Stimulated activated CD8-positive, alpha-beta memory T cell treated with anti-CD3 and anti-CD28 coated beads, Interleukin-15, amount 100 ng/mL, for 24 hours (primary cell): ENCODE measurements around the gene KCNK15.
"Not testable (repeated sequence)": the region's sequence is repeated elsewhere in the genome, so short reads cannot be mapped to it uniquely, and the experiment has no call there.

Experiments
- DNase-seq: peaks from one replicate; pipeline ENCODE4 v3.0.0-alpha.2; 2020; ENCODE audit warnings: low read depth

KCNK15 gene

GRCh38 chr20:44759595-44759994, 13.9 kb downstream of the KCNK15 start:
- DNase-seq, result no peak

DNA sequence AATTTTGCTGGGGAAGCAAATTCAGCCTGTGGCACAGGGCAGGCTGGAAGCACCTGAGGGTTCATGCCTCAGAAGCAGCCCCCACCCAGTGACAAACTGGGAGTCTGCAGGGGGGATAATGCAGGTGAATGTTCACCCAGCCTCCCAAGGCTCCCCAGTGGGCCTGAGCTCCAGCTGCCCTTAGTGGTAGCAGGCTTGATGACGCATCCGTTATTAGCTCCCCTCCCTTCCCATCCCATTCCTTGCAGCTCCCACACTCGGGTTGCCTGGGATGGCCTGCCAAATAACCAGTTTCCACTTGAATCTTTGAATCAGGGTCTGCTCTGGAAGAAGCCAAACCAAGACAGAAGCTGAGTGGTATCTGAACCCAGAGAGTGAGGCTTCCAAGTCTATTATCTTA, 15.8 kb downstream of the KCNK15 start:
- DNase-seq, result no peak

- DNase-seq, result no peak
These were observed 16.9 kb downstream of the KCNK15 start for GRCh38 chr20:44762466-44763140.

DNA sequence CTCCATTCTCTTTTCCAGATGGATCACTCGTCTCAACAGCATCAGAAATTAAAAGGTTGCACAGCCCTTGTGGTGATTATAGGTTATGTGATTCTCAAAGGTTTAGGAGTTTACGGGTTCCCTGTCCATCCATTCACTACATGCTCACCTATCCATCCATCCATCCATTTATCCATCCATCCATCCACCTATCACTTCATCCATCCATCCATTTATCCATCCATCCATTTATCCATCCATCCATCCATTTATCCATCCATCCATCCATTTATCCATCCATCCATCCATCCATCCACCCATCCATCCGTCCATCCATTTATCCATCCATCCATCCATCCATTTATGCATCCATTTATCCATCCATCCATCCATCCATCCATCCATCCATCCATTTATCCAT, 18.1 kb downstream of the KCNK15 start:
- not testable (repeated sequence) for DNase-seq

DNA sequence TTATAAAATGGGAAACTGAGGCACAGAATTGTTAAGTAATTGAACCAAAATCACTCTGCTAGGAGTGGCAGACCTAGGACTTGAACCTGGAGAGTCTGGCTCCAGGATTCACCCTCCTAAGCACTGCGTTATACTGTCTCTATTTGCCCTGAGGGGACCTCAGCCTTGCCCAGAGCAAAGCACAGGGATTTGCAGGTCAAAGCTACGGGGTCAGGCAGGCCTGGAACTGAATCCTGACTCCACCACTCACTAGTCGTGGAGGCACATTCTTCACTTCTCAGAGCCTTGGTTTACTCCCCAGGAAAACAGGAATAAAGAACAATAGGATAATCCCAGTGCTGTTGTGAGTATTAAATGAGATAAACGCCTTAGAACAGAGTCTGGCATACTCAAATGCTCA, 19.4 kb downstream of the KCNK15 start:
- DNase-seq, result no peak

- DNase-seq, result no peak
These were observed 20.2 kb downstream of the KCNK15 start for GRCh38 chr20:44765701-44766347.

GRCh38 chr20:44768256-44768655, 22.6 kb downstream of the KCNK15 start:
- DNase-seq, result no peak

- no peak for DNase-seq
These were observed 23.3 kb downstream of the KCNK15 start for GRCh38 chr20:44768854-44769480.

GRCh38 chr20:44769481-44769863, 23.8 kb downstream of the KCNK15 start:
- DNase-seq, result no peak

GRCh38 chr20:44770484-44771171, 25.0 kb downstream of the KCNK15 start:
- DNase-seq, result no peak

GRCh38 chr20:44771172-44771535, 25.5 kb downstream of the KCNK15 start:
- no peak for DNase-seq

GRCh38 chr20:44772636-44773035, 27.0 kb downstream of the KCNK15 start:
- no peak for DNase-seq

- no peak for DNase-seq
These were observed 27.6 kb downstream of the KCNK15 start for GRCh38 chr20:44773070-44773829.

DNA sequence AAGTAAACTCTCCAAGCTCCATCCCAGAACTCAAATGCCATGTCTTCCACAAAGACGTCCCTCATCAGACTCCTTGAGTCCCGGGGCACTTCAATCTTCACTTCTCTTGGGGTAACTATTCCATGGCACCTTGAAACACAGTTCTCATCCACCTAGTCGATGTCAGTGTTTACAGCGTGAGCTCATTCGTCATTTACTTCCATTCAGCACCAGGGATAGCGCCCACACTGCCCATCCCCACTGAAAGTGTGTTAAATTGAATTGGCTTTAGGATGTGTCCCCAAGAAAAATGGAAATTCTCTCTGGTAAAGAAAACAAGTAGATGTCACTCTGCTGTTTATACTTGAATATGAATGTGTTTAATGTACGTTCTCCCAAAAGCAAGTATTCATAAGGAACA, 31.3 kb downstream of the KCNK15 start:
- no peak for DNase-seq

DNA sequence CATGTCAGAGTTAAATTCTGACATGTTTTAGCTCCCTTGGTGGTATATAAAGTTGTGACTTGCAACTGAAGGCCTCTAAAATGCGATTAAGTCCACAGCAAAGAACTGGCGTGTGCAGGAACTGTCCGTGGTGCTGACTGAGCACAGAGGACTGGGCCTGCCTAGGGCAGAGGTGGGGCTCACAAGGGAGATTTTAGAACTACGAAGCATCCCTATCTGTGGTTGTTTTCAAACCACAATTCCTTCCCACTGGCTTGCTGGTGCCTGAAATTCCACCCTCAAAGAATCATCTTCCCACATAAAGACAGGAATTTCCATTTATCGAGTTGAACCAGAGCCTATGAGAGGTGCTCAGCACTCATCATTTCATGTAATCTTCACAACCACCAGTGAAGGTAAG, 34.6 kb downstream of the KCNK15 start:
- DNase-seq, result no peak

DNA sequence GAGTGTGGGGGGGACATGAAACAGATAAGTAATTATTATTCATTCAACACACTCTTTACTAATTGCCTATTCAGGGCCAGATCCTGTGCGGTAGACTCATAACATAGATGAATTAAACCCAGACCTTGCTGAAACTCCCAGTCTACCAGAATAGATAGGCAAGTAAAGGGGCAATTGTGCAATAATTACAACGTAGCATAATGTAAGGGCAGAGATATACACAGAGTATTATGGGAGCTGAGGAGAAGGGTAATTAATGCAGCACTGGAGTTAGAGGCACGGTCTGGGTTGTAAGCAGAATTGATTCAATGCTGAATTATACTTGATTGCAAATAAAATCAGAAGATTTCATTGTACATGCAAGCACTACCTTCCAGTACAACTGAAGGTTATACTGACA, 35.5 kb downstream of the KCNK15 start:
- DNase-seq, result no peak

DNA sequence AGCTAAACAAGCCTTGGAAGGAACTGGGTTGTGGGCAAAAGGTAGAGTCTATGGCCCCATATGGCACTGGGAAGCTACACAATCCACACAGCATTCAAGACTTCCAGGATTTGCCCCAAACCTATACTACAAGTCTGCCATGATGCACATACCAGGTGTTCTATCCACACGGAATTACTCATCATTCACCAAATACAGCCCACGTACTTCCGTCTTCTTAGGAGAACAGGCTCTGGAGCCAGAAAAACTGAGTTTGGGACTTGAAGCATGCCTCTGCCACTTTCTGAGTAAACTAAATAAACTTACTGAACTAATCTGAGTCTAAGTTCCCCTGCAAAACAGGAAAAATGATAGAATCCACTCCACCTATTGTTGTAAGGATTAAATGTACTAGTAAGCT, 36.1 kb downstream of the KCNK15 start:
- DNase-seq, result no peak

- no peak for DNase-seq
These were observed 39.0 kb downstream of the KCNK15 start for GRCh38 chr20:44784688-44785087.

DNA sequence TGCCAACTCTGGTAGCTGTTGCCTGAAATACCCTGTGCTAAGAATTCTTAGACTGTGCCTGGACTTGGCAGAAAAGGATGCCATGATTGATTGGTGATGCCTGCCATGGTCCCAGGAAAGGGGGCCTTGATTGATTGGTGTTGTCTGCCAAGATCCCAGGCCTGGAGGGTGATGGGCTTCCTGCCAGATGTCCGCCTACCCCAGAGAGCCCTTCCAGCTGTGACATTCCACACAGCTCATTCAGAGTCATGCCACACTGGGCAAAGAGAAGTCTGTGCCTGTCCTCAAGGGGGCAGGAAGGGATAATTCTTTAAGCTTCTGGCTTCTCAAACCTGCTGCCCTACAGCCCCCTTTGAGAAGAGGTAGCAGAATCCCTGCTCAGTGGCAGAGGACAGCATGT, 40.1 kb downstream of the KCNK15 start:
- no peak for DNase-seq

DNA sequence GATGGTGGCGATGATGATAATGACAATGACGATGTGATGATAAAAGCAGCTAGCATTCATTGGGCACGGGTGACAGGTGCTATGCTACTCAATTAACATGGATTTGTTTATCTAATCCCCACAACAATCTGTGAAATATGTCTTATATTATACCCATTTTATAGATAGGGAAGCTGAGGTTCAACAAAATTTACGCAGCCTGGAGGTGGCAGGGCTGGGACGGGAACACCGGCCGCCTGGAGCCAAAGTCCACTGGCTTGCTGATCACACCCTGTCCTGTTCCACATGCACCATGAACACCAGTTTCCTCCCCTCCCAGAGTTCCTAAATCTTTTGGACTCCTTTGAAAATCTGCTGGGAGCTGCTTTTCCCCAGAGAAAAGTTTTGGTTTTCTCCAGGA, 41.6 kb downstream of the KCNK15 start:
- DNase-seq, result no peak

DNA sequence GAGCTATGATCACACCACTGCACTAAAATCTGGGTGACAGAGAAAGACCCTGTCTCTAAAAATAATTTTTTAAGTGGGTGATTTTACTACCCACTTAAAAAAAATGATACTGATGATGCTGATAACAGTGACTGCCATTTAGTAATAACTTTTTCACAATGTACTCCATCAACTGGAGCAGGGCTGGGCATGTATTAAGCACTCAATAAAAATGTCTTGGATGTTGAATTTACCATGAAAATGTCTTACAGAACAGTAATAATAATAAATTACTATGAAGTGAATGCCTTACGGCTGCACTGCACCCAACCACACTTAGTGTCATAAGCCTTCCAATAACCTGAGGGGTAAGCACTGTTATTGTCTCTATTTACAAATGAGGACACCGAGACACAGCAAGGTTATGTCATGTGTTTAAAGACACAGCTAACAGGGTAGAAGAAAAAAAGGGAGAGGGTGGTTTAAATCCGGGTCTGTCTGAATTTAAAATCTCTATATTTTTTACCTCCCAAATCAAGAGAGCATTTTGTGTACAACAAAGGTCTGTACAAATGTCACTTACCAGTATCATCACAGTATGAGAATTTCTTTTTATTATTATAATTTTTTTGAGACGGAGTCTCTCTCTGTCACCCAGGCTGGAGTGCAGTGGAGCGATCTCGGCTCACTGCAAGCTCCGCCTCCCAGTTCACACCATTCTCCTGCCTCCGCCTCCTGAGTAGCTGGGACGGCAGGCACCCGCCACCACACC, 43.2 kb downstream of the KCNK15 start:
- no peak for DNase-seq
